NCI-H1048 (cell line): ENCODE measurements around the gene PLAAT1.

ENCODE experiments used
- DNase-seq: peaks from one replicate; lab custom pipeline; 2025; lab: John Stamatoyannopoulos, UW

Gene PLAAT1

DNA sequence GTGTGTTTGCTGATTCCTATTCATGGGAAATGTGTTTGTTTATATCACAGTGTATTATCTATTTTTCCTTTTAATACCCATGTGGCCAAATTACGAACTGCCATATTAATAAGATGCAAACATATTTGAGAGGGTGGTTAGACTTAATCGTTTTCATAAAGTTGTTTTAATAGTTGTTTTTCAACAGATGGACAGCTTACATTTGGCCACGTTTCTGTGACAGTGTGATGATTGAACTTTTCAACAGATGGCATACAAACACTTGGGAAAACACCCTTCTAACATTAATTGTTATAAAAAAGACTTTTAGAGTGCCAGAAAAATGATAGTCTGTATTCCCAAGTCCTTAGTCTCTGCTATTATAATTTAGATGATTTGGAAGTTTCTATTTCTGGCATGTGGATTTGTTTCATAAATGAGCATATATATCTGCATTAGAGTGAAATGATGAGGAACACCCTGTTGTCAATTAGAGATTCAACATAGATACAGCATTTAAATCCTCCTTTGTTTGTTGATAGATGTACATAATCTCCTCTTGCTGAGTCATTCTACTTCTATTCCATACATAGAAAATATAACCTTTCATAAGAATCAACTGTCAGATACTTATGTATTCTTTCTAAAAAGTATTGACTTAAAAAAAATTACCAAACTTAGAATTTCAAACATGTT, 13.1 kb downstream of the PLAAT1 start:
- no peak for DNase-seq

DNA sequence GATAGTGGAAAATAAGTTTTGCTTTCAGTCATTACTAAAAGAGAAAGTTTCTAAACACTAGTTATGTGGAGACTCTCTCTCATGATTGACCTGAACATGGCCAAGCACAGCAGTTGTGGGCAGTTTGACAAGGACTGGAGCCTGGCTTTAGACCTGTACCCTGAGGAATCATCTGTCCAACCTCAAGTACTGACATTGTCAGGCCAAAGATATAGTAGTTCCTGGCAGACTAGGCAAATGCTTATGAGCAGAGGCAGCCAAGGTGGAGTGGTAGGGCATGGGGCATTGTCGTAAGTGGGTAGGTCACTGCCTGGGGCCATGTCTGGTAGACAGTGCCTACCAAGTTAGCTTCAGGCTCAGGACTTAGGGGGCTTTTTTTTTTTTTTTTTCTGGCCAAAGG, 20.9 kb downstream of the PLAAT1 start:
- DNase-seq, result no peak

DNA sequence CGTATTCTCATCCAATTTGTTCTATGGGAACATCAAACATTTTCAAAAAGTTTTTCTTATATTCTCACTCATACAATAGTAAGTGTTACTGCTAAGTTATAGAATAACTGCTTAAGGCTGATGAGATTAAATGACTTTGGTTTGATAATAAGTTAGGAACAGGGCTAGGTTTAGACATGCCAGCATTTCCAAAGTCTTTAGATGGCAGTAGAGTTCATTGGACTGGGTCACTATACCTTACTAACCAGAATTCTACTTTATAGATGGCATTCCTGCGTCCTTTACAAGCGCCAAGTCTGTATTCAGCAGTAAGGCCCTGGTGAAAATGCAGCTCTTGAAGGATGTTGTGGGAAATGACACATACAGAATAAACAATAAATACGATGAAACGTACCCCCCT, 21.7 kb downstream of the PLAAT1 start:
- DNase-seq, result no peak

DNA sequence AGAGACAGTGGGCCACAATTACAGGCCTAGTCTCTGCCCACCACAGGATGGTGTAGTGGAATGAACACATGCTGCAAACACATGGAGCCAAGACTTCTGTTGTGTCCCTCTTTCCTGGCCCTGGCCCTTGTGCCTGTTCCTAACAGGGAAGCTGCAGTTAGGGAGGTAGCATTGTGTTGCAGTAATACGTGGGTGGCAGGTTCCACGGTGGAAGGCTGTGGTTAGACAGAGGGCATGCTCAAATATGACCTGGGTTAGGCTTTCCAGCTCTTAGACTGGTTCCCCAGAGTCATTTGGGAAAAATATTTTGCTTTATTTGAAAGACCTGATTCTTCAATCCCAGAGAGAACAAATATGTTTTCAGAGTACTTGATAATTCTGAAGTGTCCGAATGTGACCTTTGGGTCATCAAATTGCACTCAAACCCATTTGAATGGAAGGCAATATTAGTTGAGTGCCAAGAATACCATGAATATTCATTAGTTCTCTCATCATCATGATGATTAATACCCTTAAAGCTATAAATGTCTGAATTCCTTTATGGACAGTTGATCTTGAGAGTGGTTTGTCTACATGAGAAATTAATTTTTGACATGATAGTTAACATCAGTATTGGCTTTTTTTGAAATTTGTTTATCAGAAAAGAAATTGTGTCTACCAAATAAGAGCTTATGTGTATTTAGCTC, 28.5 kb downstream of the PLAAT1 start:
- no peak for DNase-seq

DNA sequence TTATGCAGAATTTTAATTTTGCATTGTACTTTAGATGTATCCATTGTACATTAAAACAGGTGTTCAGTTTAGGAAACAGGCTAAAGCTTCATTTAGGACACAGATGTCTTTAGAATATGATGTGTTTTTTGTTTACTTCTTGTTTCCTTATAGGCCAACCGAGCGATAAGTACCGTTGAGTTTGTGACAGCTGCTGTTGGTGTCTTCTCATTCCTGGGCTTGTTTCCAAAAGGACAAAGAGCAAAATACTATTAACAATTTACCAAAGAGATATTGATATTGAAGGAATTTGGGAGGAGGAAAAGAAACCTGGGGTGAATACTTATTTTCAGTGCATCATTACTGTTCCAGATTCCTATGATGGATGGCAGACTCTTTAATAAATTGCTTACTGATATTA, 29.4 kb downstream of the PLAAT1 start:
- DNase-seq, result no peak

DNA sequence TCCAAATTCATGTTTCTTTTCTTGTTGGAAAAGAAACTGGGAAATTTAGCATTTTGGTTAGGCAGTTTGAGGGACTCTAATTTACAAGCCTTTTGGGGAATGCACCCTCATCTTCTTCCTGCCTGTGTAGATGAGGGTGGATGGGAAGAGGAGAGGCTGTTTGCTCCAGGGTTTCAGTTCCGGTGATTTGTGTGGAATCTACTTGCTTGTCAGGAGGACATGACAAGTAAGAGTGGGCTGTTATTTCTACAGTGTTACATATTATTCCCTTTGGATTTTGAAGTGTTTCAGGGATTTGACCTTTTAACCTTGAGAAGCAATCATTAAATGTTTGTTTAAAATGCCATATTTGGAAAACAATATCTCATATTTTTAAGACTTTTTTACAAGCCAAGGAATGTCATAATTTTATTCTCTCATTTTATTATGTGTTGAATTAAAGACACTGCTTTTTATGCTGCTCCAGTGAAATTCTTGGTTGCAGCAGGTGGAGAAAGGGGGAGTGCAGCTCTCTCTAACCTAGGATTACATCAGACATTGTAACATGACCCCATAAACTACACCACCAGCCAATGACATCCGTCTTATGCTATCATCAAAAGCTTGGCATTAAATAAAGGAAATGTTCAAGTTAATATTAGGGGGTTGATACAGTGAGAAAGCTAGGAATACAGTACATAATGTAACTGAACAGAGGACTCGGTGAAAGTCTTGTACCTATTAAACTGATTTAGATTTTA, 30.2 kb downstream of the PLAAT1 start:
- no peak for DNase-seq

DNA sequence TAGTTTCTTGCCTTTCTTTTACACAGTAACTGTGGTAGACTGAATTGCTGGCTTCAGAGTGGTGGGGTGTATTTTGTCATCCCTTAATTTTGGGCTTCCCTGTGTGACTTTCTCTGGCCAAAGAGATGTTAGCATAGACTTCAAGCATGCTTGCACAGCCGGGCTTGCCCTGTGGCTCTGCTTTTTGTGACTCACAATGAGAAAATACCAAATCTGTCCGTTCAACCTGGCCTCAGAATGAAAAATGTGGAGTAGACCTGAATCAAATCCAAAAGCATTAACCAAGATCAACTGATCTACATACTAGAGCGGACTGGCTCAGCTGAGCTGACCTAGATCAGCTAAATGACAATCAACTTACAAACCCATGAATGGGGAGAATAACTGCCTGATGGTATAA, 51.4 kb downstream of the PLAAT1 start:
- no peak for DNase-seq

DNA sequence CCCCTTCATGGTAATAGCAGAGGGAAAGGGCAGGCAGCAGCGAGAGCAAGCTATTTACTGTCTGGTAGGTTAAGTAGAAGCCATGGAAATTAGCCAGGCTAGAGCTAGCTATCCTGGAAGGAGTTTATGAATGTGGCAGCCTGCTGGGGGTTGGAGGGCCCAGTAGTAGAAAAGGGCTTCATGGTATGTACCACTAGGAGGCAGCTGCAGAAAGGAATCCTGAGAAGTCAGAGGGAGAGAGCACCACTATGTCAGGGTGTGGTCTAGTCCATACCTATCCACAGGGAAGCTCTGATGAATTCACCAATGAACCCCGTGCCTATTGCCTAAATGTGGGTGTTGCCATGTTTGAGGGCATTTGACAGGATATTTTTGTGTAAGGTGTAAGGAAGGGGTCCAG, 55.0 kb downstream of the PLAAT1 start:
- DNase-seq, result no peak

DNA sequence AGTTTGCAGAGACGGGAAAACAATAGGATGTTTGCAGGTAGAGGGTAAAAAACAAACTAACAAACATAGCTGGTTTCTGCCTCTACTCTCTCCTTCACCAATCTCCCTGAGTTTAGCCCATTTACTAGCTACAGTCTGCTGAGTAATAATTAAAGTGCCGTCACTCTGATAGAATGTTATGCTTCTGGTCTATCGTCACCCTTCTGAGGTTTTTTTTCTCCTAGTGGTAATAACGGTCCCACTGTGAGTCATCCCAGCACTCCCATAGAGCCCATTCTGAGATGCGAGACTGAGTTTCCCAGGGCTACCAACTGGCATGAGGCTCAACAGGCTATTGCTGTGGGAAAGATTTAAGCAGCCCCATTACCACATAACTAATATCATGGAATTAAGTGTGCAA, 56.4 kb downstream of the PLAAT1 start:
- DNase-seq, result no peak

DNA sequence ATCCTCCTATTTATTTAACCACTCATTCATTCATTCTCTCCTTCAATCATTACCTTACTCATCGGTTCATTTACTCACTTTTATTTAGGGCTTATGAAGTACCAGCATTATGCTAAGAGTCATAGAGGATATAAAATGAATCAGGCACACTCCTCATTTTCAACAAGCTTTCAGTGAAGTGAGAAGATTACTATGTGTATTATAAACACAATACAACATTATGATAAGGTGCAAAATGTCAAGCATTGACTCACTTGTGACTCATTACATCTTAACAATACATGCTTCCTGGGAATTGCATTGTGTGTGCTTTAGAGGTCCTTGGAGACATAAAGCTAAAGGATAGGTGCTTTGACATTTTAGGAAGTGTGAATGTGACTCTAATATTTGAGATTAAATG, 60.4 kb downstream of the PLAAT1 start:
- DNase-seq, result no peak

DNA sequence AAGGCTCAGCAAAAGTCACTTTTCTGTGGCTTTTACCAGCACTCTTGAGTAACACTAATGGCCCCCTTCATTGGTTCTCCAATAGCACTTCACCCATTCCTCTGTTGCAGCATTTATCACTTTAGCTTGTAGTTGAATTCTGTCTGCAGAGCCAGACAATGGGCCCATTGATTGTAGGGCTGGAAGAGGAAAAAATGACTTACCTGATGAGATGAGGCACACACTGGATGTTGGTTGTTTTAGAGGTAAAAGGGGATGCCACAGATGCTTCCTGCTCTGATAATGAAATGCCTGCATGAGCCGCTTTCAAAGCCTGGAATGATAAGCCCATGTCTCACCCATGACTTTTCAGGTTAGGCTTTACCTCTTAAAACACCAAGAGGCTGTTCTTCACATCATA, 64.3 kb downstream of the PLAAT1 start:
- no peak for DNase-seq

DNA sequence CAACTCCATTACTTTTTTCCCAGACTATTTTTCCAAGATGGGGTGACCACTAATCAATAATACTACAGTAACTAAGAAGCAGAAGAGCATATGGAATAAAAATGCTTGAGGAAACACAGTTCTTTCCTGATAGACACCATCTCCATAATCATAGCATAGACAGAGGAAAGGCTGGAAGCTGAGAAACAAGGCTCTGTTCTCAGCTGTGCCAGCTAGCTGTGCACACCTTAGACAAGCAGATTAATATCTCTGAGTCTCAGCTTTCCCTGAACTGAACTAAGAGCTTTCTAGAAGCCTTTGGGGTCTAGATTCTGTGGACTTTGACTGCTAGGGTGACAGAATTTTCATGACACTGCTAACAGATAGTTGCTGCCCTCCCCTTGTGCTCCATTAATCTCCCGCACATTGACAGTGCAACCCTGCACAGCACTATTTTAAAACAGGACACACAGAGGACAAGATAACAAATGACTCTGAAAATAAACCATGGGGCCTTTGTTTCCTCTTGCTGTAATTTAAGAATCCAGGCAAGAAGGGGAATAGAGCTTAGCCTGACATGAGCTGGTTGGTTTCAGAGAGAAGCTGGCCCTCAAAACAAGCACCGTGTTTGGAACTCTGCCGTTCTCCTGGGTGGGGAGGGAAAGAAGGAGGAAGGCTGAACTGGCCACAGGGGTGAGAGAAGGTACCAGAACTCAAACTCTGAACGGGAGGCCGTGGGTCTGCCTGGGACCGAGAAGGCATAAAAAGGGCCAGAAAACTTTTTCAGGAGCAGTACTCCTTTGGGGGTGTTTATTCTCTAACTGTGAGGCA, 70.1 kb downstream of the PLAAT1 start:
- DNase-seq, result no peak

DNA sequence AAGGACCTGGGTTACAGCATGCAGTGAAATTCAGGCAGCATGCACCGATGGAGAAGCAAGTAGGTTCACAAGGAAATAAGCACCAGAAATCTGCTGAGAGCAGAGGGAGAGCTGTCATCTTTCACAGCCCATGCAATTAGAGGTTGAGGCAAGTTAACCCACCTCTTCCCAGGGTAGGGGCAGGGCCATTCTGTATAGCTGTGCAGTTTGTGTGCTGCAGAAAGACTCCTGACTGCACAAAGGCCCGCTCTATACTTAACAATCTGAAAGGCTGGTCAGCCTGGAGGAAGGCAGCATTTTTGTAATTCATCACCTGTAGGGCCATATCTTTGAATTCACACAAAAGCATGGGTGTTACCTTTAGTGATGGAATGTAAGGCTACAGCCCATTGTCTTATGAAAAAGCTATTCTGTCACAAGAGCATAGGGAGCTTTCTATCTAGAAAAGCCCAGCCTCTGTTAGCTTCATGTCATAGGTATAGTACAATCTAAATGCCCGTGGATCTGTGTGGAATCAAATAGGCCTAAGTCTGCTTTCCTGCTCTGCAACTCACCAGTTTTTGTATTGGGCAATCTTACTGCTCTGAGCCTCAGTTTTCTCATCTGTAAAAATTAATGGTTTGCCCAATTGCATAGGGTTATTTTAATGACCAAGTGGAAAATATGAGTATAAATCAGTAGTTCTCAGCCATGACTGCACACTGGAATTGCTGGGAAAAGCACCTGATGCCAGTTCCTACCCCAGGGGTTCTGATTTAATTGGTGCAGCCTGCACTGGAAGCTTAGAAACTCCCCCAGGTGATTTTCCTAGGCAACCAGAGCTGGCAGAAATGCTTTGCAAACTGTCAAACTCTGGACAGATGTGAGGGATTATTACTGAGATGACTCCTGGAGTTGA, 72.3 kb downstream of the PLAAT1 start:
- no peak for DNase-seq

DNA sequence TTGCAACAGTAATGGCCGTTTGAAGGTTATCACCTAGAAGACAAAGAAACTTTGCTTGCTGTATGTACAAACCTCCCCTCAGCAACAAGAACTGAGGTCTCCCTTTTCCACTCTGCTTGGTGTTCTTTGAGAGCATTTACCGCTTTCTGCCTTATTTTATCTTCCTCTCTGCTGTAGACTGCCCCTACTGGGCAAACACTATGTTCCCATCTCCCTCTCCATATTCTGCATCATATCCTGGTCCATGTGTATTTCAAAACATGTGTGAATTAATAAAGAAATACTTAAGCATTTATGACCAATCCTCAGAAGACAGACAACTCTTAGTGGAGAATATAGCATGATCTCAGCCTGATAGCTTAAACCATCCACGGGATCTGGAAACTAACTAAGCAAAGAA, 73.1 kb downstream of the PLAAT1 start:
- DNase-seq, result no peak

DNA sequence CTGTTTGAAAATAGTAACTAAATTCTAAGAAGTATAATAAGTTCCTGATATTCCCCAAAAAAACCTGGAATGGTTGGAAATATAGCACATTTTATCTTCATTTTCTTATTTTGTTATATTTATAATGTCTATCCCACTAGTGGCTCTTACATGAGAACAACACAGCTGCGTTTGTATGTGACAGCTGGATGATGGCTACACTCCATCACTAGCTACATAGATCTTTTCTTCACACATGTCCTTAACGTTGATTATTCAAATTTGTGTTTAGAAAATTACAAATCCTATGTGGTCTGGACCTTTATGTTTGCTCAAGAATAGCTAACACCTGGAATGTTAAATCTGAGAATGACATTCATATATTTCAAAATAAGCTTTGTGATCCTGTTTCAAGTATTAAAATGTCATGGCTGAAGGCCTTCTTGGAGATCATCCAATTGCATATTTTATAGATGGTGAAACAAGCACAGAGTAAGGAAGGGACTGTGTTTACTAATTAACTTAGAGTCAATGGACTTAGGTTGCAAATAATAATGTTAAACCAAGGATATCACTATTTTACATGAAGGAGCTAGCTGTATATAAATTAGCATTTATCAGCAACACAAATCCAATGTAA, 76.8 kb downstream of the PLAAT1 start:
- DNase-seq, result no peak
